Measurements from ENCODE around the gene DHFR. TPM values are rescaled to one million over a fixed set of nuclear protein-coding genes. Genes with fewer than 3 reads are reported as not detected.

The DHFR gene
- total and polyA plus RNA-seq, 9 of the 15 experiments (the other 6 are each of a cell fraction or from before 2014, with no cell fraction given), result 45.6 to 176 (median 97.7) TPM

DNA sequence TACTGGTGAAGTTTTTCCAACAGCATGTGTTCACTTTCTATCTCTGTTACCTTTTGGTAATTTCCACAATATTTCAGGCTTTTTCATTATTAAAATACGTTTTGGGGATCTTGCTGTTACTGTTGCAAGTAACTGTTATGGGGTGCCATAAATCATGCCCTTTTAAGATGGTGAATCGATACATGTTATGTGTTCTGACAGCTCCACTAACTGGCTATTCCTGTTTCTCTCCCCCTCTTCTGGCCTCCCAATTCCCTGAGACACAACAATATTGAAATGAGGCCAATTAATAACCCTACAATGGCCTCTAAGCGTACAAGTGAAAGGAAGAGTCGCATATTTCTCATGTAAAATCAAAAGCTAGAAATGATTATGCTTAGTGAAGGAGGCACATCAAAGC lies 13.4 kb downstream of the DHFR start:
- Histone ChIP-seq H3K4me3 (no peak overlapping the region), H4K20me1 (replicated peaks; ENCODE audit: control insufficient read depth, insufficient read depth, low read length) (no peaks in the 10 kb centered on the region; the same call in 1 of the 2 replicates), H3K4me1 (replicated peaks in 1 of 2; ENCODE audit: control insufficient read depth in 2 of 2, insufficient read depth in 2 of 2, low read length in 2 of 2) (no peaks in the 10 kb centered on the region), H3K27me3 (ENCODE audit: control insufficient read depth in 2 of 2, insufficient read depth in 2 of 2, low read length in 2 of 2) (no peaks in the 10 kb centered on the region), H3K9ac (ENCODE audit: insufficient read depth in 1 of 2, low read depth in 2 of 2, low read length in 2 of 2) (no peak overlapping the region), H3K36me3 (ENCODE audit: control insufficient read depth, insufficient read depth, low read length) (peaks cover 82% of the 10 kb centered on the region), H3K27ac (ENCODE audit: extremely low read depth, low read depth, low read length) (no peak overlapping the region), H3K9me1 (ENCODE audit: control insufficient read depth, insufficient read depth, low read length) (no peaks in the 10 kb centered on the region), H3K9me3 (replicated peaks; ENCODE audit: control insufficient read depth, insufficient read depth, low read depth, low read length) (no peaks in the 10 kb centered on the region), H3K79me2 (ENCODE audit: control insufficient read depth, insufficient read depth, low read length) (0 out of 3 replicates have a peak, but pooled peaks cover 3% of the 10 kb centered on the region), H2AFZ (ENCODE audit: low read depth, low read length) (no peak overlapping the region), H3K4me2 (ENCODE audit: insufficient read depth, low read length) (no peak overlapping the region)
- TF ChIP-seq HEY1 (CRISPR knock-in tag; IDR thresholded peaks at IDR 0.05; ENCODE audit: borderline replicate concordance) (no peak), RCOR1 (IDR thresholded peaks at IDR 0.05; ENCODE audit: borderline replicate concordance in 1 of 2, low read depth in 2 of 2, low read length in 2 of 2) (no peak), FOXM1 (IDR thresholded peaks at IDR 0.05; ENCODE audit: low read depth) (no peak), FOXM1 (CRISPR knock-in tag; IDR thresholded peaks at IDR 0.05; ENCODE audit: low read depth) (no peak), ZBTB17 (CRISPR knock-in tag; IDR thresholded peaks at IDR 0.05) (no peak), ETV6 (IDR thresholded peaks at IDR 0.05; ENCODE audit: borderline replicate concordance in 1 of 2, low read depth in 2 of 2, low read length in 1 of 2) (no peak), ETV6 (CRISPR knock-in tag; IDR thresholded peaks at IDR 0.05; ENCODE audit: borderline replicate concordance) (no peak), ZNF398 (CRISPR knock-in tag; IDR thresholded peaks at IDR 0.05) (no peak), ZNF175 (CRISPR knock-in tag; IDR thresholded peaks at IDR 0.05; ENCODE audit: low read depth) (no peak), PCBP2 (IDR thresholded peaks at IDR 0.05; ENCODE audit: low read depth, low read length, poor library complexity, severe bottlenecking) (no peak), HCFC1 (IDR thresholded peaks at IDR 0.05; ENCODE audit: low read depth, low read length) (no peak), NEUROD1 (IDR thresholded peaks at IDR 0.05; ENCODE audit: borderline replicate concordance, low read depth, low read length, partially characterized antibody) (no peak)
- WGBS (ENCODE audit: insufficient coverage, low coverage, missing lambda C conversion rate), result 78% methylated on average over 4 of the region's 4 CpGs
- ATAC-seq, result no peak
- no peak for FAIRE-seq
- ChIA-PET POLR2A (interaction anchor here (1.5 kb wide), 1 partner anchor 12 kb away, joined by 4 read pairs; no protein-coding TSS in a partner anchor), CTCF (ENCODE audit: low intra/inter-chr PET ratio) (no interaction called here)
- in situ Hi-C loops (cut with MboI) (no loop called here), intact Hi-C loops (cut with micrococcal nuclease) (no loop called here)
- BruUV-seq (replicated peaks), result no TSS peak
- no peak for DNase-seq (ENCODE audit: extremely low read depth in 1 of 4, low spot score in 3 of 4)
